Activated T-cell treated with anti-CD3 and anti-CD28 coated beads, Interleukin-2, amount 50 U/mL, for 24 hours (primary cell): ENCODE results near the gene GEMIN4.

Experiments
- DNase-seq: peaks from one replicate; pipeline ENCODE4 v3.0.0-alpha.2; 2020
- H3K27ac Mint-ChIP-seq: 2 replicates; pipeline ENCODE4 v1.8.0; 2020; ENCODE audit warnings: mild to moderate bottlenecking, mixed read lengths
- H3K27me3 Mint-ChIP-seq: 2 replicates; pipeline ENCODE4 v1.8.0; 2020; ENCODE audit warnings: mixed read lengths
- H3K36me3 Mint-ChIP-seq: 2 replicates; pipeline ENCODE4 v1.8.0; 2020; ENCODE audit warnings: low read depth, mixed read lengths
- H3K4me1 Mint-ChIP-seq: 2 replicates; pipeline ENCODE4 v1.8.0; 2020; ENCODE audit warnings: low read depth, mixed read lengths
- H3K4me3 Mint-ChIP-seq: 2 replicates; pipeline ENCODE4 v1.8.0; 2020; ENCODE audit warnings: mild to moderate bottlenecking, moderate library complexity, mixed read lengths
- H3K9me3 Mint-ChIP-seq: 2 replicates; pipeline ENCODE4 v1.8.0; 2020; ENCODE audit warnings: mixed read lengths

GEMIN4 gene

DNA sequence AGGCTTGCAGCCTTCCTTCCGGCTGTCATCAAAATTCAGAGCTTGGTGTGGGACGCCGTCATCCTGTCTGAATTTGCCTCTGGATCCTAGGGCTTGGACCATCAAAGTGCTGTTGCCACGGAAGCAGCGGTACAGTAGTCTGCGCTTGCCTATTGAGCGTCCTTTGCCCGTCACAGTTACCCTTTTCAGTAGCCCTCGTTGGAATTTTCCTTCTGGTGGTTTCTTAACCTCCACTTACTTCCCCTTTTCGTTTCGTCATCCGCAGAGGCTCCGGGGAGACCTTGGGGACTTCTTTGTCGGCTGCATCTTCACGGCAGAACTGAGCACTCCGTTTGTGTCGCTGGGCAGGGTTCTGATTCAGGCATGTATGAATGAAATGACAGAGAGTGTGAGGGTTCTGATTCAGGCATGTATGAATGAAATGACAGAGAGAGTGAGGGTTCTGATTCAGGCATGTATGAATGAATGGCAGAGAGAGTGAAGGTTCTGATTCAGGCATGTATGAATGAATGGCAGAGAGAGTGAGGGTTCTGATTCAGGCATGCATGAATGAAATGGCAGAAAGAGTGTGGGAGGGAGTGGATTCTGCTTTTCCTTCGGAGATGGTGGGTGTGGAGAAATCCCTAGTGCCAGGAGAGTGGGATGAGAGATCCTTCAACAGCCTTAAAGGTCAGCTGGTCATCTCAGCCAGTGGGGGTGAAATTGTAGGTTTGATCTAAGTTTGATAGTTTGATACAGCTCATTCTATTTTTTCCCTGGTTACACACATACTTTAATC is 11.6 kb downstream of the GEMIN4 start:
- H3K4me1 Mint-ChIP-seq, result peaks cover 31% of the 10 kb centered on the region
- peaks cover 92% of the 10 kb centered on the region for H3K36me3 Mint-ChIP-seq
- peak overlapping the region; percentile 92 for H3K27ac Mint-ChIP-seq
- DNase-seq, result peak; percentile 44
- no peaks in the 10 kb centered on the region for H3K9me3 Mint-ChIP-seq
- no peaks in the 10 kb centered on the region for H3K27me3 Mint-ChIP-seq
- H3K4me3 Mint-ChIP-seq, result peak overlapping the region; percentile 37

DNA sequence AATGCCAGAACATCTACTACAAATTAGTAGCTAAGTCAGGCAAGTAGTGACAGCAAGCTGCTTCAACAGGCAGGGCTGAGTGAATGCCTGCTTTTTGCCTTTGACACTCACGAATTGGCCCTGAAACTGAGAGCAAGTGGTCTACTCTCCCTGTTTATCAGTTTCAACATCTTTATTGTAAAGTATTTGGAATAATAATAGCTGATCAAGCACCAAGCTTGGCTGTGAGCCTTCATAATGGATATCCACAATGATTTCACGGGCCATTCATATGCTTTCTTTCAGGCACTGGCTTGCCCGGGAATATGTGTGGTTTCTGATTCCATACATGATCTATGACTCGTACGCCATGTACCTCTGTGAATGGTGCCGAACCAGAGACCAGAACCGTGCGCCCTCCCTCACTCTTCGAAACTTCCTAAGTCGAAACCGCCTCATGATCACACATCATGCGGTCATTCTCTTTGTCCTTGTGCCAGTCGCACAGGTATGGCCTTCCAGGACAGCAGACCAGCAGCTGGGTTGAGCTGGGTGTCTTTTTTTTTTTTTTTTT is 14.4 kb downstream of the GEMIN4 start:
- no peak for DNase-seq
- no peaks in the 10 kb centered on the region for H3K27me3 Mint-ChIP-seq
- no peak overlapping the region for H3K27ac Mint-ChIP-seq
- peaks cover 88% of the 10 kb centered on the region for H3K36me3 Mint-ChIP-seq
- no peak overlapping the region for H3K4me3 Mint-ChIP-seq
- no peaks in the 10 kb centered on the region for H3K9me3 Mint-ChIP-seq
- H3K4me1 Mint-ChIP-seq, result peaks cover 38% of the 10 kb centered on the region

DNA sequence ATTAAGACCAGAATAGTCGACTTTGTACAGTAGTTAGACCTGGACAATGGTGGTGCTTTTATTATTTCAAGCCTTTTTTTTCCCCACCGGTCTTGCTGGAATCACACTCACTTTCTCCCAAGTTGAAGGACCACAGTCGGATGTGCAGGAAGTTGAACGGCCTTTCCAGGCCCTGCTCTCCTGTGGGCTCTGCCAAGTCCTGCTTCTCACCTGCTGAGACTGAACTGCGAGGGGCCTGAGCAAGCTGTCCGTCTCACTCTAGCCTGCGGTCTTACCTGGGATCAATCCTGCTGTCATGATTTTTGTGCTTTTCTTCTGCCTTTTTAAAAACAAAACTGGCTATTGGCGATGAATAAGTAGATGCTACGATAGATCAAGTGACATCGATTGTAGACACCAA is 18.3 kb downstream of the GEMIN4 start:
- Mint-ChIP-seq H3K4me1 (peaks cover 25% of the 10 kb centered on the region), H3K27ac (peak overlapping the region; percentile 44), H3K4me3 (peak overlapping the region; percentile 86), H3K9me3 (no peaks in the 10 kb centered on the region), H3K36me3 (peaks cover 53% of the 10 kb centered on the region), H3K27me3 (peaks cover 15% of the 10 kb centered on the region)
- DNase-seq, result no peak

DNA sequence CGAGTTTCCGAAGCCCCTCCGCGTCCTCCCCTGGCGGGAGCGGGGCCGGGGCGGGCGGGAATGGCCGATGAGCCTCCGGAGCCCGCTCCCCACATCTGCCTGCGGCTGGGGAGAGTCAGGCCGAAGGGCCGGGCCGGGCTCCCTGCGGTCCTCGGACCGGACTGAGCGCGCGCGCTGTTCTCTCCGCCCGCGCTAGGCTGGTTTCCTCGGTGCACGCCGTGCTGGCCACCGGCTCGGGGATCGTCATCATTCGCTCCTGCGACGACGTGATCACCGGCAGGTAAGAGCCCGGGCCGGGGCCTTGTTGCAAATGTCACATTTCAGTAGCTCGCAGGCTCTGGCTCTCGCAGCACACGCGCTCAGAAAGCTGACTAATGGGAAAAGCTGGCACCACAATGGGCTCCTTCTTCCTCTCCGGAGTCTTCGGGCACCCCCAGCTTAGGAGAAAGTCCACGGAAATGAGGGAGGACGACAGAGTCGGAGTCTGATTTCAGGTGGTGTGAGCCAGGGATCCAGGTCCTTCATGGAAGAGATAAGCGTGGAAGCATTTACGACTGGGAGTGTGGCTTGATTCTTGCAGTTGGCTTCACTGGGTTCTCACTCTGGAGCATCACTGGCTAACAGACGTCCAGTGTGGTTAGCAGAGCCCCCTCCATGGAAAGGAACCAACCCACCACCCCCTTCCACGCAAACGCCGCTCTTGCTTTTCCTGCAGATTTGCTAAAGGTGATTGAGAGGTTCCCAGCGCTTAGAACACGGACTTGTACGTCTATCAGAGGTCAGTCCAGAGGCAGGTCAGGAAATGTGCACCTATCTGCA is 19.0 kb downstream of the GEMIN4 start:
- Mint-ChIP-seq H3K4me1 (peaks cover 22% of the 10 kb centered on the region), H3K36me3 (peaks cover 47% of the 10 kb centered on the region), H3K27me3 (peaks cover 15% of the 10 kb centered on the region)

DNA sequence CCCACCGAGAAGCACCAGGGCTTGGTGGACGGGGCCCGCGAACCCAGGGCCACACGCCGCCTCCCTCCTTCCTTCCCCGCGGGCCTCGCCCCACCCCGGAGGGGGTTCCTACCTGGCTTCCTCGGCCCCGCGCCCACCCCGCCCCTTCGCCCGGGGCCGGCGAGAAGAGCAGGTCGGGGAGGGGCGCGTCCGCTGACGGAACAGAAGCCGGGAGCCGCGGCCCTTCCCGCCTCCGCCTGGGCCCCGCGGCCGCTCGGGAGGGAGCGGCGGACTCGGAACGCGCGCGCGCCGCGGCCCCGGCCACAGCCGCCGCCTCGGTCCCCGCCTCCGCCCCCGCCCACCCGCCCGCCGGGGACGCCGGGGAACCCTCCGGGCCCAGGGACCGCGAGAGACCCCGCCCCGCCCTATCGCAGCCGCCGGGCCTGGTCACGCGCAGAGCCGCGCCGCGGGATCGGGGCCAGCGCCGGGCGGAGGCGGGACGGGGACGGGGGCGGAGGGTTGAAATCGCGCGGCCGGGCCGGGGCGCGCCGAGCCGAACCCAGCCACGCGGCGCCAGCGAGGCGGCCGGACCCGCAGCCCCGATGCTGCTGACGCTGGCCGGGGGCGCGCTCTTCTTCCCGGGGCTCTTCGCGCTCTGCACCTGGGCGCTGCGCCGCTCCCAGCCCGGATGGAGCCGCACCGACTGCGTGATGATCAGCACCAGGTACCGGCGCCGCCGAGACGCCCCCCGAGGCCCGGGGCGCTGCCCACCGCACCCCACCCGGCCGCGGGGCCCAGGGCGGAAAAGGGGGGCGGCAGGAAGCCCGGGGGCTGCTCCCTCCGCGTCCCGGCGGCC is 19.8 kb downstream of the GEMIN4 start, which contains the start of gene TLCD3A:
Gene TLCD3A (plus strand): TSS at position 530 of the 835 bp plus-strand sequence. CDS start 52 bp downstream, at position 582.
- Mint-ChIP-seq H3K4me1 (peaks cover 22% of the 10 kb centered on the region), H3K36me3 (peaks cover 41% of the 10 kb centered on the region), H3K9me3 (no peaks in the 10 kb centered on the region), H3K27me3 (peaks cover 15% of the 10 kb centered on the region), H3K27ac (peak within 1 kb of the TSS; percentile 80), H3K4me3 (peak within 1 kb of the TSS; percentile 86)
- peak; percentile 70 for DNase-seq

More for the DNA sequence above, 19.0 kb downstream of the GEMIN4 start:
- Mint-ChIP-seq H3K4me3 (peak overlapping the region; percentile 86), H3K27ac (peak overlapping the region; percentile 80), H3K9me3 (no peaks in the 10 kb centered on the region)
- peak; percentile 64 for DNase-seq

DNA sequence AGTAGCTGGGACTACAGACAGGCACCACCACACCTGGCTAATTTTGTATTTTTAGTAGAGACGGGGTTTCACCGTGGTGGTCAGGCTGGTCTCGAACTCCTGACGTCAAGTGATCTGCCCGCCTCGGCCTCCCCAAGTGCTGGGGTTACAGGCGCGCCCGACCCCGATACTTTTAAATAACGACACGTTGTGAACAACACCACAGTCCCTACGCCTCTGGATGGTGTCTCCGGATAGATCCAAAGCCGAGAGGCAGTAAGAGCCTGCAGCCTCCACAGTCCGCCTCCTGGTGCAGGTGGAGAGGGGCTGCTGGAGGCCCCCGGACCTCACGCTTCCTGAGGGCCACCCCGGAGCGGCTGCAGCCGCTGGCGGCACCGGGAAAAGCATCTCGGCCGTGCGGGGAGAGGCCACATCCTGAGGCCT is 20.4 kb downstream of the GEMIN4 start:
- DNase-seq, result no peak
- Mint-ChIP-seq H3K9me3 (no peaks in the 10 kb centered on the region), H3K4me3 (peak overlapping the region; percentile 77), H3K36me3 (peaks cover 36% of the 10 kb centered on the region), H3K27ac (no peak overlapping the region), H3K4me1 (peaks cover 22% of the 10 kb centered on the region), H3K27me3 (peaks cover 15% of the 10 kb centered on the region)

DNA sequence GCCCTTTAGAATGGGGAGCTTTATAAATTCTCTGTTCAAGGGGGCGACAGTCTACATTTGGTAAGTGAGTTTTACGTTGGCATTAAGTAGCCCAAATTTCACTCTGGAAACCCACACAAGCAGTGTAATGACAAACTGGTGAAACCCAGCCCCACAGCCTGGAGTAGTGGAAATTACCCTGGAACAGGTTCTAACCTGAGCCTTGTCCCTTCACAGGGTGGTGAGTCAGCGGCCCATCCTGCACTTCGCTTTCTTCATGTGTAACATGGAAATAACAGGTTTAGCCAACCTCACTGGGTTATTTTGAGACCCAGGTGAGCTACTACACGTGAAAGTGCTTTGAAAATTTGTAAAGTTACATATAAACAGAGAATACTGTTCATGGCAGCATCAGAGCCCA is 23.2 kb downstream of the GEMIN4 start:
- Mint-ChIP-seq H3K36me3 (peaks cover 10% of the 10 kb centered on the region), H3K4me1 (peaks cover 15% of the 10 kb centered on the region), H3K27ac (no peak overlapping the region), H3K4me3 (no peak overlapping the region), H3K27me3 (peaks cover 15% of the 10 kb centered on the region), H3K9me3 (no peaks in the 10 kb centered on the region)
- no peak for DNase-seq

DNA sequence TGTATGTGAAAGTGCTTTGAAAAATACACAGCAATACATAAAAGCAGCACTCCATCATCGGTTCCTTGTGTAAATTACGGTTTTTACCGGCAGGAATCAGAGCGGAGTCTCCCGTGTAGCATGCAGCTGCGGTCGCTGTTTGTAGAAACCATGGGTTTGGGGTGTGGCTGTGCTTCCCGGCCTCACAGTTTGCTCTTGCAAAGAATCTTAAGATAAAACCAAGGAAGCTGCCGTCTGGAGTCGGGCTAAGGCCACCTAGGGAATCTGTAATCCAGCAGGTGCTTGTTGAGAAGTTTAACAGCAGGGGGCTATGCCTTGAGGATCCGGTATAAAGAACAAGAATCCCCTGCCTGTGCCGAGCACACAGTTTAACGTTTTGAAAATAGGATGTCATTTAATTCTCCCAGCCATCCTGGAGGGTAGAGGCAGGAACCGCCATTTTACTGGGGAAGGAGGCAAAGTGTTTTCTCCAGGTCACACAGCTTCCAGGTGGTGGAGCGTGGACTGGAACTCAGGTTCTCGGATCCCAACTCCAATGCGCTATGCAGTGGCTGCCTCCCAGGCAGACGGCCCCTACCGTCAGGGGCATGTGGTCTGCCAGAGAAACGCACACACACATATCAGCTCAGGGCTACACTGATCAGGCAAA is 25.7 kb downstream of the GEMIN4 start:
- no peaks in the 10 kb centered on the region for H3K9me3 Mint-ChIP-seq
- no peaks in the 10 kb centered on the region for H3K36me3 Mint-ChIP-seq
- no peak for DNase-seq
- H3K4me3 Mint-ChIP-seq, result no peak overlapping the region
- H3K27ac Mint-ChIP-seq, result no peak overlapping the region
- H3K27me3 Mint-ChIP-seq, result peaks cover 12% of the 10 kb centered on the region
- H3K4me1 Mint-ChIP-seq, result peaks cover 6% of the 10 kb centered on the region

DNA sequence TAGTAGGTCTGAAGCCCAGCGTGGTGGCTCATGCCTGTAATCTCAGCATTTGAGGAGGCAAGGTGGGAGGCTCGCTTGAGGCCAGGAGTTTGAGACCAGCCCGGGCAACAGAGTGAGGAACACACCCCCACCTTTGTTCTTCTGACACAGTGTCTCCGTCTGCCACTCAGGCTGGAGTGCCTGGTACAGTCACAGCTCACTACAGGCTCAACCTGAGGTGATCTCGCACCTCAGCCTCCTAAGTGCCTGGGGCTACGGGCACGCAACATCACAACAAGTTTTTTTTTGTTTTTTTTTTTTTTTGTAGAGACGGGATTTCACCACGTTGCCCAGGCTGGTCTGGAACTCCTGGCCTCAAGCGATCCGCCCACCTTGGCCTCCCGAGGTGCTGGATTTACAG is 26.3 kb downstream of the GEMIN4 start:
- Mint-ChIP-seq H3K27me3 (peaks cover 6% of the 10 kb centered on the region), H3K4me1 (peaks cover 2% of the 10 kb centered on the region), H3K27ac (no peak overlapping the region), H3K36me3 (no peaks in the 10 kb centered on the region), H3K9me3 (no peaks in the 10 kb centered on the region), H3K4me3 (no peak overlapping the region)
- DNase-seq, result no peak

DNA sequence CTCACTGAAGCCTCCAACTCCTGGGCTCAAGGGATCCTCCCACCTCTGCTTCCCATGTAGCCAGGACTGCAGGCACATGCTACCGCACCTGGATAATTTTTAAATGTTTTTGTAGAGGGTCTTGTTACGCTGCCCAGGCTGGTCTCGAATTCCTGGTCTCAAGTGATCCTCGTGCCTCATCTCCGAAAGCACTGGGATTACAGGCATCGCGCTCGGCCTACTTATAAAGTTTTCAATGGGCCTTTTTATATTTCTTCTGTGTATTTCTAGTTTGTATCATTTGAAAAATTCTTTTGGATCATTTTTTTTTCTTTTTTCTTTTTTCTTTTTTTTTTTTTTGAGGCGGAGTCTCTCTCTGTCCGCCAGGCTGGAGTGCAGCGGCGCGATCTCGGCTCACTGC is 27.0 kb downstream of the GEMIN4 start:
- no peaks in the 10 kb centered on the region for H3K36me3 Mint-ChIP-seq
- no peak overlapping the region for H3K4me3 Mint-ChIP-seq
- H3K27me3 Mint-ChIP-seq, result no peaks in the 10 kb centered on the region
- no peaks in the 10 kb centered on the region for H3K9me3 Mint-ChIP-seq
- DNase-seq, result no peak
- H3K4me1 Mint-ChIP-seq, result peaks cover 2% of the 10 kb centered on the region
- H3K27ac Mint-ChIP-seq, result no peak overlapping the region

DNA sequence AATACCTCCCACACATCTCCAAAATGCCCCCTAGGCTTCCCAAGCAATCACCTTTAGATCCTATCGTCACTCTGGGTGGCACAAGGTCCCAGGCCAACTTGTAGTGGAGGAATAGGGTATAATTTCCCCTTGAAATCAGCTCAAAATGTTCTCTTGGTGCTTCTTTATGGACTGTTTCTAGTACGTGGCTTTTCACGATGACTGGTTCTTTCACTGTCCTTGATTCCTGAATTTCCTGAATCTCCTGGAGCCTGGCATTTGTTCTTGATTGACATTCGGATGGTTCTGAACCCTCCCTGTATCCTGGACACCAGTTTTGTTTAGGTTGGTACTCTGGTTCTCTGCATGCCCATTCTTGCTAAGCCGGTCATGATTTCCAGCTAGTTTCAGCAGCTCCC is 30.5 kb downstream of the GEMIN4 start:
- no peak overlapping the region for H3K4me3 Mint-ChIP-seq
- H3K27ac Mint-ChIP-seq, result no peak overlapping the region
- peaks cover 5% of the 10 kb centered on the region for H3K4me1 Mint-ChIP-seq
- H3K36me3 Mint-ChIP-seq, result peaks cover 3% of the 10 kb centered on the region
- no peaks in the 10 kb centered on the region for H3K9me3 Mint-ChIP-seq
- DNase-seq, result no peak
- no peaks in the 10 kb centered on the region for H3K27me3 Mint-ChIP-seq

DNA sequence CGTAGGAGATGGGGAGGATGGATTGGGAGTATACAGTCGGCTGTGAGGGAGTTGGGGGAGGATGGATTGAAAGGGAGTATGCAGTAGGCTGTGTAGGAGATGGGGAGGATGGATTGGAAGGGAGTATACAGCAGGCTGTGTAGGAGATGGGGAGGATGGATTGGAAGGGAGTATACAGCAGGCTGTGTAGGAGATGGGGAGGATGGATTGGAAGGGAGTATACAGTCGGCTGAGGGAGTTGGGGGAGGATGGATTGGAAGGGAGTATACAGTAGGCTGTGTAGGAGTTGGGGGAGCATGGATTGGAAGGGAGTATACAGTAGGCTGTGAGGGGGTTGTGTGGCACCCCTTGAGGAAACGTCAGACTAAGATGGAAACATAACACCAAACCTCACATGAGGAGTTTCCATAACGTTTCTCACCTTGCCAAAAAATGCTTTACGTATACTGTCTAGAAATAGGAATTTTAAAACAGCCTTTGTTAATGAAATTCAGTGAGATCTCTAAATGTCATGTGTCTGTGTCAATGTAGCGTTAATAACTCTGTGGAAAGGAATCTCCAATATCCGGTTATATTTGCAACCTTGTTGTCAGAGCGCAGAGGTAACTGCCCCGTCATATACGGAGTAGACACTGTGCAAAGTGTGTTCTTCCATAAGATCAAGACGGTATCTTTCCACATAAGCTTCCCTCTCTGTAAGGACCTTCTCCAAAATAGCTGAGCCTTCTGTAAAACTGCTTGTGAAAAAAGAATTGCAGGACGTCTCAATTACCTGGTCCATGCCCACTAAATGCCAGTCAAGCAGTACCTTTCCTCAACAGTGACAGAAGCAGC is 31.1 kb downstream of the GEMIN4 start:
- Mint-ChIP-seq H3K4me1 (peaks cover 6% of the 10 kb centered on the region), H3K36me3 (peaks cover 3% of the 10 kb centered on the region), H3K27ac (no peak overlapping the region), H3K4me3 (no peak overlapping the region), H3K27me3 (no peaks in the 10 kb centered on the region), H3K9me3 (no peaks in the 10 kb centered on the region)
- no peak for DNase-seq

DNA sequence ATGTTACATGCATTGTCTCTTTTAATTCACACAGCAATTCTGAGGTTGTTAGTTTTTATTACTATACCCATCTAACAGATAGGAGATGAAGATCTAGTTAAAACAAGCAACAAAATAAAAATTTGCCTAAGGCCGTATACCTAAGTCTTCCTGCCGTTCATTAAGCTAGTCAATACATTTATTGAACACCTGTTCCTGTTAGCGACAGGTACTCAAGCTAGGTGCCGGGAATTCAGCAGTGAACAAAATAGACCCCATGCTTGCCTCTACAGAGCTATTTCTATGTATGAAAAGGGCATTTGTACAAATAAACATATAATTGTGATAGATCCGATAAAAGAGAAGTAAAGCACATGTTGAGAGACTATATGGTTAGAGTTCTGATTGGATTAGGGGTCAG is 34.0 kb downstream of the GEMIN4 start:
- peaks cover 19% of the 10 kb centered on the region for H3K4me1 Mint-ChIP-seq
- no peaks in the 10 kb centered on the region for H3K9me3 Mint-ChIP-seq
- no peak overlapping the region for H3K27ac Mint-ChIP-seq
- no peak overlapping the region for H3K4me3 Mint-ChIP-seq
- DNase-seq, result no peak
- no peaks in the 10 kb centered on the region for H3K27me3 Mint-ChIP-seq
- peaks cover 11% of the 10 kb centered on the region for H3K36me3 Mint-ChIP-seq
